H1 (cell line): ENCODE measurements around the gene UNC50. TPM values are rescaled to one million over a fixed set of nuclear protein-coding genes. Genes with fewer than 3 reads are reported as not detected.

Experiments used
- CTCF ChIA-PET: fragments of 300-600 bp; sonication (Branson Sonifier 250); formaldehyde crosslinking; loops from one replicate; lab custom pipeline; 2021; ENCODE audit not compliant: partially characterized antibody; lab: Charles Lee
- POLR2A ChIA-PET: fragments of 300-600 bp; sonication (Branson Sonifier 250); formaldehyde crosslinking; loops from one replicate; lab custom pipeline; 2021; ENCODE audit warnings: inconsistent platforms; ENCODE audit not compliant: partially characterized antibody; lab: Charles Lee
- DNase-seq, 2 experiments: peaks; one replicate each; pipeline versions ENCODE4 v3.0.0 to v3.0.0-alpha.2; 2010 to 2022; ENCODE audit warnings: low spot score in 2 of 2, low read depth in 1 of 2, mixed read lengths in 1 of 2
- FAIRE-seq: peaks from 2 replicates; lab custom pipeline; 2011; peaks lifted over from hg19 to GRCh38; lab: Jason Lieb, UNC
- H2AFZ ChIP-seq: 2 replicates; pipeline ENCODE4 v1.8.1; 2012; ENCODE audit warnings: low read length, inconsistent platforms
- H2AK5ac ChIP-seq: 2 replicates; pipeline ENCODE4 v1.6.1; 2013; ENCODE audit warnings: low read depth, low read length
- H2BK120ac ChIP-seq: replicated peaks from 2 replicates; pipeline ENCODE3; 2013; ENCODE audit warnings: low read depth, low read length, inconsistent platforms
- H2BK12ac ChIP-seq: 2 replicates; pipeline ENCODE4 v1.6.1; 2013; ENCODE audit warnings: low read depth, low read length
- H2BK15ac ChIP-seq: 2 replicates; pipeline ENCODE4 v1.6.1; 2013; ENCODE audit warnings: low read length
- H2BK20ac ChIP-seq: 2 replicates; pipeline ENCODE4 v1.6.1; 2013; ENCODE audit warnings: low read length
- H2BK5ac ChIP-seq: 2 replicates; pipeline ENCODE4 v1.6.1; 2013; ENCODE audit warnings: low read depth, low read length
- H3K14ac ChIP-seq: 2 replicates; pipeline ENCODE4 v1.6.1; 2013; ENCODE audit warnings: inconsistent platforms; ENCODE audit not compliant: insufficient read length
- H3K18ac ChIP-seq: 2 replicates; pipeline ENCODE4 v1.6.1; 2013; ENCODE audit warnings: low read length; ENCODE audit errors: extremely low read depth
- H3K23ac ChIP-seq: 2 replicates; pipeline ENCODE4 v1.6.1; 2013; ENCODE audit warnings: inconsistent platforms; ENCODE audit not compliant: insufficient read length
- H3K23me2 ChIP-seq: 2 replicates; pipeline ENCODE4 v1.6.1; 2013; ENCODE audit warnings: low read depth, low read length
- H3K27ac ChIP-seq: 2 replicates; pipeline ENCODE4 v1.6.1; 2011; ENCODE audit warnings: low read depth, low read length, inconsistent platforms
- H3K27me3 ChIP-seq, 4 experiments: replicated peaks in 1 of 4; 1 replicate in 1 of 4; 2 replicates in 3 of 4; pipeline versions ENCODE4 v1.6.1 to v1.8.1; 2011 to 2013; ENCODE audit warnings: low read length in 3 of 4, mild to moderate bottlenecking in 3 of 4, inconsistent platforms in 2 of 4, mixed read lengths in 2 of 4, moderate library complexity in 1 of 4; ENCODE audit not compliant: control insufficient read depth in 3 of 4, insufficient read depth in 3 of 4; ENCODE audit errors: extremely low read depth in 1 of 4
- H3K36me3 ChIP-seq, 4 experiments: 2 replicates each; pipeline versions ENCODE4 v1.6.1 to v1.8.1; 2011 to 2013; ENCODE audit warnings: mild to moderate bottlenecking in 4 of 4, low read length in 3 of 4, moderate library complexity in 2 of 4, control low read depth in 1 of 4, inconsistent platforms in 1 of 4; ENCODE audit not compliant: insufficient read depth in 4 of 4, control insufficient read depth in 2 of 4
- H3K4ac ChIP-seq: replicated peaks from 2 replicates; pipeline ENCODE3; 2013; ENCODE audit warnings: low read length, low read depth, mixed read lengths, inconsistent platforms; ENCODE audit not compliant: insufficient read length
- H3K4me1 ChIP-seq, 4 experiments: replicated peaks in 1 of 4; 1 replicate in 1 of 4; 2 replicates in 3 of 4; pipeline versions ENCODE4 v1.6.1 to v1.8.1; 2011 to 2013; ENCODE audit warnings: low read length in 3 of 4, inconsistent platforms in 2 of 4, mixed read lengths in 1 of 4; ENCODE audit not compliant: insufficient read depth in 4 of 4, control insufficient read depth in 3 of 4
- H3K4me2 ChIP-seq, 2 experiments: 2 replicates each; pipeline versions ENCODE4 v1.6.1 to v1.8.1; 2011 to 2013; ENCODE audit warnings: low read depth in 2 of 2, low read length in 2 of 2, control low read depth in 1 of 2, inconsistent platforms in 1 of 2, mild to moderate bottlenecking in 1 of 2; ENCODE audit not compliant: insufficient read depth in 1 of 2
- H3K4me3 ChIP-seq, 4 experiments: fragments of 200-600, 300-600 bp in 1 of 4; sonication (generic), shearing (Covaris generic), sonication (Bioruptor Twin) in 1 of 4; 2 replicates each; pipeline versions ENCODE4 v1.5.1 to v1.8.1; 2011 to 2016; ENCODE audit warnings: low read length in 4 of 4, low read depth in 3 of 4, control low read depth in 2 of 4, inconsistent platforms in 2 of 4, mild to moderate bottlenecking in 2 of 4, mixed read lengths in 1 of 4, moderate library complexity in 1 of 4; ENCODE audit not compliant: insufficient read depth in 2 of 4; ENCODE audit errors: extremely low read depth in 1 of 4
- H3K56ac ChIP-seq: replicated peaks from 2 replicates; pipeline ENCODE3; 2013; ENCODE audit warnings: low read depth, mild to moderate bottlenecking, mixed read lengths, low read length, inconsistent platforms; ENCODE audit not compliant: insufficient read length
- H3K79me1 ChIP-seq: 2 replicates; pipeline ENCODE4 v1.6.1; 2013; ENCODE audit warnings: low read depth, low read length, control low read depth
- H3K79me2 ChIP-seq, 2 experiments: 2 replicates each; pipeline versions ENCODE4 v1.6.1 to v1.8.1; 2012 to 2013; ENCODE audit warnings: low read length in 2 of 2, mild to moderate bottlenecking in 2 of 2, inconsistent platforms in 1 of 2; ENCODE audit not compliant: insufficient read depth in 2 of 2, control insufficient read depth in 1 of 2
- H3K9ac ChIP-seq, 4 experiments: replicated peaks in 1 of 4; 1 replicate in 1 of 4; 2 replicates in 3 of 4; pipeline versions ENCODE4 v1.6.1 to v1.8.1; 2011 to 2013; ENCODE audit warnings: low read depth in 3 of 4, low read length in 3 of 4, control low read depth in 2 of 4, mild to moderate bottlenecking in 2 of 4, moderate library complexity in 2 of 4, inconsistent platforms in 1 of 4; ENCODE audit errors: extremely low read depth in 1 of 4
- H3K9me3 ChIP-seq, 2 experiments: 2 replicates each; pipeline versions ENCODE4 v1.6.1 to v1.8.1; 2012 to 2013; ENCODE audit warnings: mild to moderate bottlenecking in 2 of 2, moderate library complexity in 2 of 2, control low read depth in 1 of 2, inconsistent platforms in 1 of 2, low read depth in 1 of 2, low read length in 1 of 2, mixed read lengths in 1 of 2; ENCODE audit not compliant: insufficient read depth in 2 of 2
- H4K20me1 ChIP-seq, 2 experiments: replicated peaks in 1 of 2; 2 replicates each; pipeline versions ENCODE3 to v1.8.1; 2011 to 2013; ENCODE audit warnings: inconsistent platforms in 2 of 2, low read length in 2 of 2, mild to moderate bottlenecking in 1 of 2; ENCODE audit not compliant: insufficient read depth in 2 of 2, control insufficient read depth in 1 of 2
- H4K5ac ChIP-seq: 2 replicates; pipeline ENCODE4 v1.6.1; 2013; ENCODE audit warnings: low read length, low read depth, mixed read lengths, inconsistent platforms; ENCODE audit not compliant: insufficient read length
- H4K8ac ChIP-seq: 2 replicates; pipeline ENCODE4 v1.8.0; 2013; ENCODE audit warnings: mild to moderate bottlenecking, moderate library complexity, low read length, inconsistent platforms; ENCODE audit not compliant: insufficient read depth; ENCODE audit errors: extremely low read depth
- H4K91ac ChIP-seq: replicated peaks from 2 replicates; pipeline ENCODE3; 2013; ENCODE audit warnings: low read length, mixed read lengths, inconsistent platforms; ENCODE audit not compliant: insufficient read length
- BCL11A ChIP-seq, 2 experiments: IDR thresholded peaks; one replicate each; pipeline ENCODE4 v1.6.1; 2011; ENCODE audit warnings: low read depth in 2 of 2, low read length in 2 of 2, mild to moderate bottlenecking in 2 of 2
- CBX5 ChIP-seq: fragments of 300-800, 300-1000 bp; sonication (generic); IDR thresholded peaks from 2 replicates; pipeline ENCODE4 v1.7.1; 2016; ENCODE audit warnings: antibody characterized with exemption, low read length, low read depth
- CBX8 ChIP-seq: fragments of 300-800, 300-1000 bp; sonication (generic); IDR thresholded peaks from 2 replicates; pipeline ENCODE4 v1.7.1; 2016; ENCODE audit warnings: low read depth, low read length, borderline replicate concordance
- CEBPB ChIP-seq: IDR thresholded peaks from 2 replicates; pipeline ENCODE4 v1.6.1; 2012; ENCODE audit warnings: low read depth, low read length
- FOSL1 ChIP-seq: IDR thresholded peaks from 2 replicates; pipeline ENCODE4 v1.6.1; 2011; ENCODE audit warnings: mild to moderate bottlenecking, low read depth, low read length, moderate library complexity; ENCODE audit not compliant: insufficient read depth
- RNF2 ChIP-seq: fragments of 200-900, 300-1000 bp; sonication (generic); IDR thresholded peaks from 2 replicates; pipeline ENCODE4 v1.7.1; 2016; ENCODE audit warnings: borderline replicate concordance, low read depth, mild to moderate bottlenecking, antibody characterized with exemption, low read length; ENCODE audit not compliant: poor library complexity, severe bottlenecking; ENCODE audit errors: missing control alignments
- SAP30 ChIP-seq: fragments of 300-600 bp; sonication (generic); IDR thresholded peaks from 2 replicates; pipeline ENCODE4 v1.7.1; 2012; ENCODE audit warnings: low read length, moderate library complexity, mild to moderate bottlenecking, inconsistent platforms; ENCODE audit not compliant: insufficient read depth, insufficient replicate concordance
- SIRT6 ChIP-seq: IDR thresholded peaks from one replicate; pipeline ENCODE4 v1.7.1; 2012; ENCODE audit warnings: low read length, inconsistent platforms
- SP2 ChIP-seq: IDR thresholded peaks from 2 replicates; pipeline ENCODE4 v1.6.1; 2012; ENCODE audit warnings: mild to moderate bottlenecking, low read length, inconsistent platforms
- TBP ChIP-seq: IDR thresholded peaks from 2 replicates; pipeline ENCODE4 v1.6.1; 2011; ENCODE audit warnings: low read depth, low read length, improper control_type of control experiment
- WGBS, 2 experiments: shearing (Covaris generic) in 1 of 2; methylation state at CpG; one replicate each; pipeline versions ENCODE4 v1.1.6 to v1.1.7; 2013 to 2015; ENCODE audit warnings: low lambda C conversion rate in 2 of 2, mixed read lengths in 2 of 2, inconsistent platforms in 1 of 2, low coverage in 1 of 2, missing lambda C conversion rate in 1 of 2; ENCODE audit not compliant: insufficient replicate concordance in 2 of 2, insufficient coverage in 1 of 2, insufficient read length in 1 of 2; ENCODE audit errors: extremely low coverage in 1 of 2, missing lambda C conversion rate in 1 of 2; 5-methylcytosine and 5-hydroxymethylcytosine counted together
- polyA plus RNA-seq, 7 experiments: library from polyadenylated mRNA; depleted of rRNA in 3 of 7; stranded (reverse) in 5 of 7; unstranded in 2 of 7; fragments of >200 nt in 5 of 7; fragments of 200-250 nt in 2 of 7; gene quantifications; 1 replicate in 5 of 7; 2 replicates in 1 of 7; 4 replicates in 1 of 7; pipeline versions ENCODE4 v1.2.1 to v1.2.3, GENCODE V29; 2011 to 2013; ENCODE audit warnings: missing spikeins in 2 of 7, mixed read lengths in 2 of 7
- total RNA-seq: library from RNA; stranded (reverse); fragmentation: NEBNext Ultra II Directional; extraction: Animal tissue kit (Norgen Biotek cat#: 25700); gene quantifications from 2 replicates; pipeline ENCODE4 v1.2.1, GENCODE V29; 2021
- TF ChIP-seq, protein P1 (sequence below): IDR thresholded peaks from 2 replicates; pipeline ENCODE4 v1.6.1; 2012; ENCODE audit warnings: inconsistent platforms
- TF ChIP-seq, protein P2 (sequence below): IDR thresholded peaks from 2 replicates; pipeline ENCODE4 v1.6.1; 2012; ENCODE audit warnings: inconsistent platforms

Gene UNC50
- total and polyA plus RNA-seq, 2 of the 8 experiments (the other 6 are each of a cell fraction or from before 2014, with no cell fraction given): 33.4 to 58.5 TPM

DNA sequence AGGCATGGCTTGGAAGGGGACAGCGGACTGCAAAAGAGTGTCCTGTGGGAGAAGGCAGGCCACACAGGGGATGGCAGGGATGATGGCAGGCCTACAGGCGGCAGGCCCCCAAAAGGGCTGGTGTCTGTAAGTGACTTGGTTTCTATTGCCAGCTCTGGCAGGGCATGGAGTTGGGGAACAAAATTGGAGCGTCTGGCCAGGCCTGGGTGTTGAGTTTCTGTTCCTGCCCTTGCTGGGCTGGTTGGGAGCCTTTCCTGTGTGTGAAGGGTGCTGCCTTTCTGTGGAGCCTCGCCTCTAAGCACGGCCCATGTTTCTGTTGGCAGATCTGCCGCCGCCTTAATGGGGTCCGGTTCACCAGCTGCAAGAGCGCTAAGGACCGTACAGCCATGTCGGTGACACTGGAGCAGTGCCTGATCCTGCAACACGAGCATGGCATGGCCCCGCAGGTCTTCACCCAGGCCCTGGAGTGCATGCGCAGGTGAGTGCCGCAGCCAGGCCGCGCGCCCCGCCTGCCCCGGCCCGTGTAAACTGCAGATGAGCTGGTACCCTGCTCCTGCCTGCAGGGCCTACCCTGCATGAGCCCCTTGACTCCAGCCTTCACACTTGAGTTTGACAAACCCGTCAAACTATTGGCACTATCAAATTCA, 31.6 kb upstream of the UNC50 start:
- H3K56ac ChIP-seq: no peak overlapping the region
- H2BK12ac ChIP-seq: no peak overlapping the region
- H3K18ac ChIP-seq: no peak overlapping the region
- no peak overlapping the region for H3K23ac ChIP-seq
- FAIRE-seq (no peak), DNase-seq (peak in 1 of 2 experiments; percentile 14)
- no peak overlapping the region for H4K8ac ChIP-seq
- no peaks in the 10 kb centered on the region for H3K79me2 ChIP-seq
- no peak overlapping the region for H3K27ac ChIP-seq
- no peak overlapping the region for H3K4me3 ChIP-seq
- peaks cover 0 to 3% of the 10 kb centered on the region in 2 experiments for H4K20me1 ChIP-seq
- H3K23me2 ChIP-seq: no peaks in the 10 kb centered on the region
- H3K14ac ChIP-seq: no peak overlapping the region
- no peak overlapping the region for H2BK20ac ChIP-seq
- H3K27me3 ChIP-seq: no peaks in the 10 kb centered on the region
- no peaks in the 10 kb centered on the region for H3K9me3 ChIP-seq
- ChIA-PET CTCF (interaction anchor here (1.3 to 2.1 kb wide), 3 partner anchors 9 to 165 kb away, joined by 3 to 11 read pairs (median 5); no protein-coding TSS in a partner anchor), POLR2A (no interaction called here)
- no peaks in the 10 kb centered on the region for H3K4me1 ChIP-seq
- no peak overlapping the region for H3K9ac ChIP-seq
- no peak overlapping the region for H2AFZ ChIP-seq
- H2BK5ac ChIP-seq: no peak overlapping the region
- no peak overlapping the region for H3K4me2 ChIP-seq
- H2AK5ac ChIP-seq: no peak overlapping the region
- H2BK15ac ChIP-seq: no peak overlapping the region
- no peaks in the 10 kb centered on the region for H3K79me1 ChIP-seq
- H4K91ac ChIP-seq: no peak overlapping the region
- H3K4ac ChIP-seq: no peak overlapping the region
- 93% methylated on average over 22 of the region's 22 CpGs; no CpG with 5 or more reads in 1 of the 2 experiments for WGBS, 2 experiments
- no peak overlapping the region for H2BK120ac ChIP-seq
- H4K5ac ChIP-seq: no peak overlapping the region
- H3K36me3 ChIP-seq: peaks cover 3 to 12% (median 9%) of the 10 kb centered on the region in 4 experiments
- TF ChIP-seq RNF2 (no peak), TBP (no peak), FOSL1 (no peak), SIRT6 (no peak), SAP30 (no peak), CBX5 (no peak), CEBPB (no peak), SP2 (no peak), CBX8 (no peak), BCL11A (IDR thresholded peaks at IDR 0.05; ENCODE audit: low read depth in 2 of 2, low read length in 2 of 2) (no peak)
- TF ChIP-seq, protein P1, sequence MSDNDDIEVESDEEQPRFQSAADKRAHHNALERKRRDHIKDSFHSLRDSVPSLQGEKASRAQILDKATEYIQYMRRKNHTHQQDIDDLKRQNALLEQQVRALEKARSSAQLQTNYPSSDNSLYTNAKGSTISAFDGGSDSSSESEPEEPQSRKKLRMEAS: no peak
- TF ChIP-seq, protein P2, sequence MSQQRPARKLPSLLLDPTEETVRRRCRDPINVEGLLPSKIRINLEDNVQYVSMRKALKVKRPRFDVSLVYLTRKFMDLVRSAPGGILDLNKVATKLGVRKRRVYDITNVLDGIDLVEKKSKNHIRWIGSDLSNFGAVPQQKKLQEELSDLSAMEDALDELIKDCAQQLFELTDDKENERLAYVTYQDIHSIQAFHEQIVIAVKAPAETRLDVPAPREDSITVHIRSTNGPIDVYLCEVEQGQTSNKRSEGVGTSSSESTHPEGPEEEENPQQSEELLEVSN: no peak
